HCT116 (cell line): ENCODE results near the gene CAB39L. TPM values are rescaled to one million over a fixed set of nuclear protein-coding genes. Genes with fewer than 3 reads are reported as not detected.

Source experiments
- ATAC-seq: fragments of 200-7000 bp; cut with Tn5 transposase; 2 replicates; pipeline ENCODE4 v1.9.1; 2020; ENCODE audit warnings: mild to moderate bottlenecking, moderate library complexity
- BruUV-seq: library from RNA; stranded (reverse); fragments of 400-500 nt; replicated peaks from 2 replicates; lab custom pipeline; 2021; lab: Mats Ljungman, UMichigan
- CTCF ChIA-PET: fragments of 300-600 bp; sonication (Branson Sonifier 250); formaldehyde crosslinking; loops from one replicate; lab custom pipeline; 2021; ENCODE audit warnings: antibody characterized with exemption; lab: Charles Lee
- POLR2A ChIA-PET: fragments of 300-600, 350-600 bp; sonication (Branson Sonifier 250); formaldehyde crosslinking; loops from one replicate; lab custom pipeline; 2021; ENCODE audit warnings: antibody characterized with exemption; lab: Charles Lee
- RAD21 ChIA-PET, 2 experiments: fragments of 300-600 bp; sonication (Branson Sonifier 250); formaldehyde crosslinking; loops; one replicate each; lab custom pipeline; 2023; ENCODE audit warnings: low total read pairs in 2 of 2; ENCODE audit not compliant: uncharacterized antibody in 2 of 2, unreplicated experiment in 2 of 2, low non-redundant PET in 1 of 2; lab: Charles Lee
- DNase-seq: peaks from one replicate; pipeline ENCODE4 v3.0.0-alpha.2; 2010; ENCODE audit warnings: low read depth, low spot score
- H2AFZ ChIP-seq: fragments of 200-600 bp; shearing (Covaris generic), sonication (generic); 2 replicates; pipeline ENCODE4 v1.6.1; 2017; ENCODE audit warnings: low read depth, mixed run types, mixed read lengths, antibody characterized with exemption, low read length; ENCODE audit not compliant: poor library complexity, severe bottlenecking
- H3K27ac ChIP-seq: 2 replicates; pipeline ENCODE4 v1.5.1; 2012; ENCODE audit warnings: low read depth, low read length
- H3K27me3 ChIP-seq: fragments of 200-600 bp; sonication (generic); 2 replicates; pipeline ENCODE4 v1.6.1; 2016; ENCODE audit warnings: mixed run types, low read length, mixed read lengths; ENCODE audit not compliant: insufficient read depth
- H3K36me3 ChIP-seq, 2 experiments: fragments of 200-500 bp in 1 of 2; fragments of 200-600 bp in 1 of 2; sonication (Bioruptor generic) in 1 of 2; sonication (generic) in 1 of 2; 2 replicates each; pipeline versions ENCODE4 v1.5.1 to v1.6.1; 2014 to 2016; ENCODE audit warnings: low read length in 2 of 2, inconsistent platforms in 1 of 2, mixed read lengths in 1 of 2, mixed run types in 1 of 2; ENCODE audit not compliant: insufficient read depth in 2 of 2, control insufficient read depth in 1 of 2
- H3K4me1 ChIP-seq, 2 experiments: fragments of 200-600 bp in 1 of 2; sonication (generic) in 1 of 2; 2 replicates each; pipeline versions ENCODE4 v1.5.1 to v1.6.1; 2012 to 2017; ENCODE audit warnings: low read length in 2 of 2, inconsistent platforms in 1 of 2, mild to moderate bottlenecking in 1 of 2, mixed read lengths in 1 of 2, mixed run types in 1 of 2, moderate library complexity in 1 of 2; ENCODE audit not compliant: insufficient read depth in 2 of 2, control insufficient read depth in 1 of 2
- H3K4me2 ChIP-seq: fragments of 200-600 bp; sonication (generic); 2 replicates; pipeline ENCODE4 v1.6.1; 2017; ENCODE audit warnings: mixed run types, low read length, mixed read lengths
- H3K4me3 ChIP-seq, 2 experiments: fragments of 200-600 bp in 1 of 2; sonication (generic) in 1 of 2; replicated peaks in 1 of 2; 2 replicates each; pipeline ENCODE4 v1.5.1; 2011 to 2016; ENCODE audit warnings: low read length in 2 of 2, control low read depth in 1 of 2, low read depth in 1 of 2, mild to moderate bottlenecking in 1 of 2, mixed read lengths in 1 of 2, mixed run types in 1 of 2
- H3K79me2 ChIP-seq: fragments of 200-600 bp; sonication (generic); 2 replicates; pipeline ENCODE4 v1.6.1; 2017; ENCODE audit warnings: mild to moderate bottlenecking, mixed run types, low read length, moderate library complexity, mixed read lengths; ENCODE audit not compliant: insufficient read depth
- H3K9ac ChIP-seq: fragments of 200-600 bp; sonication (generic); 2 replicates; pipeline ENCODE4 v1.6.1; 2016; ENCODE audit warnings: low read length, mixed read lengths
- H3K9me2 ChIP-seq: fragments of 200-600 bp; sonication (generic), shearing (Covaris generic); 2 replicates; pipeline ENCODE4 v1.6.1; 2017; ENCODE audit warnings: mixed run types, mild to moderate bottlenecking, moderate library complexity; ENCODE audit not compliant: insufficient read depth
- H3K9me3 ChIP-seq, 2 experiments: fragments of 200-500 bp in 1 of 2; fragments of 200-600 bp in 1 of 2; sonication (Bioruptor generic) in 1 of 2; sonication (generic) in 1 of 2; 2 replicates each; pipeline ENCODE4 v1.6.1; 2014 to 2017; ENCODE audit warnings: low read length in 2 of 2, mixed read lengths in 2 of 2, inconsistent platforms in 1 of 2, low read depth in 1 of 2, mild to moderate bottlenecking in 1 of 2, mixed run types in 1 of 2, moderate library complexity in 1 of 2; ENCODE audit not compliant: control insufficient read depth in 1 of 2, insufficient read depth in 1 of 2
- H4K20me1 ChIP-seq: fragments of 200-600 bp; sonication (generic), shearing (Covaris generic); 2 replicates; pipeline ENCODE4 v1.6.1; 2017; ENCODE audit warnings: mixed run types, mild to moderate bottlenecking, moderate library complexity; ENCODE audit not compliant: insufficient read depth
- CBX3 ChIP-seq: IDR thresholded peaks from 2 replicates; pipeline ENCODE4 v1.6.1; 2012; ENCODE audit warnings: low read depth
- CEBPB ChIP-seq: IDR thresholded peaks from 2 replicates; pipeline ENCODE4 v1.6.1; 2012; ENCODE audit warnings: low read depth
- EGR1 ChIP-seq: IDR thresholded peaks from 2 replicates; pipeline ENCODE4 v1.6.1; 2012; ENCODE audit warnings: low read depth
- ELF1 ChIP-seq: IDR thresholded peaks from 2 replicates; pipeline ENCODE4 v1.6.1; 2012; ENCODE audit warnings: low read depth, borderline replicate concordance
- EZH2 ChIP-seq: fragments of 200-600 bp; sonication (generic); IDR thresholded peaks from 2 replicates; pipeline ENCODE4 v1.6.1; 2017; ENCODE audit warnings: antibody characterized with exemption, mixed run types
- FOSL1 ChIP-seq: IDR thresholded peaks from 2 replicates; pipeline ENCODE4 v1.6.1; 2012; ENCODE audit warnings: low read depth
- JUND ChIP-seq: IDR thresholded peaks from 2 replicates; pipeline ENCODE4 v1.6.1; 2012
- MAX ChIP-seq: IDR thresholded peaks from 2 replicates; pipeline ENCODE4 v1.6.1; 2012
- POLR2A ChIP-seq: IDR thresholded peaks from 2 replicates; pipeline ENCODE4 v1.7.0; 2011; ENCODE audit warnings: borderline replicate concordance; ENCODE audit not compliant: insufficient read depth, insufficient read length; ENCODE audit errors: extremely low read depth
- RAD21 ChIP-seq: IDR thresholded peaks from 2 replicates; pipeline ENCODE4 v1.6.1; 2012; ENCODE audit warnings: low read depth, mild to moderate bottlenecking
- SP1 ChIP-seq: IDR thresholded peaks from 2 replicates; pipeline ENCODE4 v1.6.1; 2012; ENCODE audit warnings: low read depth
- SRF ChIP-seq: IDR thresholded peaks from 2 replicates; pipeline ENCODE4 v1.6.1; 2012; ENCODE audit warnings: low read depth
- YY1 ChIP-seq: IDR thresholded peaks from 2 replicates; pipeline ENCODE4 v1.6.1; 2011; ENCODE audit warnings: low read length, low read depth, moderate library complexity, mild to moderate bottlenecking; ENCODE audit not compliant: insufficient replicate concordance; ENCODE audit errors: extremely low read depth
- ZFX ChIP-seq: fragments of 450-650 bp; IDR thresholded peaks from 2 replicates; pipeline ENCODE4 v1.6.1; 2017
- ZNF274 ChIP-seq: fragments of 200-500 bp; sonication (Bioruptor generic); IDR thresholded peaks from 2 replicates; pipeline ENCODE4 v1.6.1; 2014; ENCODE audit warnings: mild to moderate bottlenecking, low read depth, low read length, inconsistent platforms
- intact Hi-C: fragments of 100-400 bp; cut with micrococcal nuclease; formaldehyde crosslinking; loops from 2 replicates; pipeline ENCODE4 v1.10.0; 2022
- total RNA-seq: library from RNA; stranded (reverse); gene quantifications from one replicate; pipeline ENCODE4 v1.2.1, GENCODE V29; 2021; ENCODE audit not compliant: unreplicated experiment
- TF ChIP-seq, protein P1 (sequence below): IDR thresholded peaks from 2 replicates; pipeline ENCODE4 v1.6.1; 2012; ENCODE audit warnings: low read depth
- TF ChIP-seq, protein P2 (sequence below): IDR thresholded peaks from 2 replicates; pipeline ENCODE4 v1.6.1; 2012
- TF ChIP-seq, protein P3 (sequence below): IDR thresholded peaks from 2 replicates; pipeline ENCODE4 v1.6.1; 2011; ENCODE audit warnings: mild to moderate bottlenecking, low read length, moderate library complexity; ENCODE audit not compliant: insufficient replicate concordance; ENCODE audit errors: extremely low read depth

Gene CAB39L
- total RNA-seq, 1 experiment from 2014 or later, result 6.1 TPM

DNA sequence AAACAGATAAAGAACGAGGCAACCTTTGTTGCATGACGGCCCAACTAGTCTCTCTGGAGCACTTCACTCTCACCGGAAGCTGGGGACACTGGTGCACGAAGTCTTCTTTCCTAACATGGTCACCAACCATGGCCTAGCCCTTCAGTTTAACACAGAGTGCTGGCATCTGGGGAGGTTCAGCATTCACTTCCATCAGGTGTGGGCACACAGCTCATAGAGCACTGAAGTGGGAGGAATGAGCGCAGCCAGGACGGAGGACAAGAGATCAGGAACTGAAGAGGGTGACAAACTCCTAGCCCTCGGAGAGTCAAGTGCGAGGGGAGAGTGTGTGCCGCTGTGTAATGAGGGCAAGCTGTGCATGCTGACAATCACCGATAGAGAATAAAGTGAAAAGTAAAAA, 103.7 kb downstream of the CAB39L start:
- H2AFZ ChIP-seq, result no peak overlapping the region
- H3K27ac ChIP-seq, result no peak overlapping the region
- intact Hi-C loops, result no loop called here
- no peaks in the 10 kb centered on the region for H3K9me2 ChIP-seq
- no peaks in the 10 kb centered on the region for H3K27me3 ChIP-seq
- no peak overlapping the region for H3K4me2 ChIP-seq
- H3K36me3 ChIP-seq, result no peaks in the 10 kb centered on the region
- BruUV-seq, result no TSS peak
- ATAC-seq (no peak), DNase-seq (no peak)
- TF ChIP-seq, protein P1, sequence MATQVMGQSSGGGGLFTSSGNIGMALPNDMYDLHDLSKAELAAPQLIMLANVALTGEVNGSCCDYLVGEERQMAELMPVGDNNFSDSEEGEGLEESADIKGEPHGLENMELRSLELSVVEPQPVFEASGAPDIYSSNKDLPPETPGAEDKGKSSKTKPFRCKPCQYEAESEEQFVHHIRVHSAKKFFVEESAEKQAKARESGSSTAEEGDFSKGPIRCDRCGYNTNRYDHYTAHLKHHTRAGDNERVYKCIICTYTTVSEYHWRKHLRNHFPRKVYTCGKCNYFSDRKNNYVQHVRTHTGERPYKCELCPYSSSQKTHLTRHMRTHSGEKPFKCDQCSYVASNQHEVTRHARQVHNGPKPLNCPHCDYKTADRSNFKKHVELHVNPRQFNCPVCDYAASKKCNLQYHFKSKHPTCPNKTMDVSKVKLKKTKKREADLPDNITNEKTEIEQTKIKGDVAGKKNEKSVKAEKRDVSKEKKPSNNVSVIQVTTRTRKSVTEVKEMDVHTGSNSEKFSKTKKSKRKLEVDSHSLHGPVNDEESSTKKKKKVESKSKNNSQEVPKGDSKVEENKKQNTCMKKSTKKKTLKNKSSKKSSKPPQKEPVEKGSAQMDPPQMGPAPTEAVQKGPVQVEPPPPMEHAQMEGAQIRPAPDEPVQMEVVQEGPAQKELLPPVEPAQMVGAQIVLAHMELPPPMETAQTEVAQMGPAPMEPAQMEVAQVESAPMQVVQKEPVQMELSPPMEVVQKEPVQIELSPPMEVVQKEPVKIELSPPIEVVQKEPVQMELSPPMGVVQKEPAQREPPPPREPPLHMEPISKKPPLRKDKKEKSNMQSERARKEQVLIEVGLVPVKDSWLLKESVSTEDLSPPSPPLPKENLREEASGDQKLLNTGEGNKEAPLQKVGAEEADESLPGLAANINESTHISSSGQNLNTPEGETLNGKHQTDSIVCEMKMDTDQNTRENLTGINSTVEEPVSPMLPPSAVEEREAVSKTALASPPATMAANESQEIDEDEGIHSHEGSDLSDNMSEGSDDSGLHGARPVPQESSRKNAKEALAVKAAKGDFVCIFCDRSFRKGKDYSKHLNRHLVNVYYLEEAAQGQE, result no peak
- TF ChIP-seq JUND, result no peak
- TF ChIP-seq RAD21, result no peak
- no peak for TF ChIP-seq MAX
- TF ChIP-seq EGR1, result no peak
- TF ChIP-seq ELF1, result no peak
- no peak for TF ChIP-seq ZNF274
- no peak for TF ChIP-seq CEBPB
- no peak for TF ChIP-seq SRF
- no peak for TF ChIP-seq SP1
- TF ChIP-seq POLR2A, result no peak
- no peak for TF ChIP-seq CBX3
- no peak for TF ChIP-seq YY1
- TF ChIP-seq, protein P2, sequence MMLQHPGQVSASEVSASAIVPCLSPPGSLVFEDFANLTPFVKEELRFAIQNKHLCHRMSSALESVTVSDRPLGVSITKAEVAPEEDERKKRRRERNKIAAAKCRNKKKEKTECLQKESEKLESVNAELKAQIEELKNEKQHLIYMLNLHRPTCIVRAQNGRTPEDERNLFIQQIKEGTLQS, result no peak
- TF ChIP-seq, protein P3, sequence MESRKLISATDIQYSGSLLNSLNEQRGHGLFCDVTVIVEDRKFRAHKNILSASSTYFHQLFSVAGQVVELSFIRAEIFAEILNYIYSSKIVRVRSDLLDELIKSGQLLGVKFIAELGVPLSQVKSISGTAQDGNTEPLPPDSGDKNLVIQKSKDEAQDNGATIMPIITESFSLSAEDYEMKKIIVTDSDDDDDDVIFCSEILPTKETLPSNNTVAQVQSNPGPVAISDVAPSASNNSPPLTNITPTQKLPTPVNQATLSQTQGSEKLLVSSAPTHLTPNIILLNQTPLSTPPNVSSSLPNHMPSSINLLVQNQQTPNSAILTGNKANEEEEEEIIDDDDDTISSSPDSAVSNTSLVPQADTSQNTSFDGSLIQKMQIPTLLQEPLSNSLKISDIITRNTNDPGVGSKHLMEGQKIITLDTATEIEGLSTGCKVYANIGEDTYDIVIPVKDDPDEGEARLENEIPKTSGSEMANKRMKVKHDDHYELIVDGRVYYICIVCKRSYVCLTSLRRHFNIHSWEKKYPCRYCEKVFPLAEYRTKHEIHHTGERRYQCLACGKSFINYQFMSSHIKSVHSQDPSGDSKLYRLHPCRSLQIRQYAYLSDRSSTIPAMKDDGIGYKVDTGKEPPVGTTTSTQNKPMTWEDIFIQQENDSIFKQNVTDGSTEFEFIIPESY, result no peak
- TF ChIP-seq EZH2, result no peak
- no peak for TF ChIP-seq ZFX
- TF ChIP-seq FOSL1, result no peak
- no peaks in the 10 kb centered on the region for H4K20me1 ChIP-seq
- ChIA-PET POLR2A (no interaction called here), RAD21 (no interaction called here), CTCF (no interaction called here)
- H3K9me3 ChIP-seq, result no peaks in the 10 kb centered on the region
- H3K79me2 ChIP-seq, result no peaks in the 10 kb centered on the region
- no peak overlapping the region for H3K9ac ChIP-seq
- H3K4me3 ChIP-seq, result no peak overlapping the region
- no peaks in the 10 kb centered on the region for H3K4me1 ChIP-seq
